Endothelial cell of umbilical vein (primary cell): ENCODE data around the gene TBL1Y. TPM values are rescaled to one million over a fixed set of nuclear protein-coding genes. Genes with fewer than 3 reads are reported as not detected.

Experiments
- BruUV-seq: library from RNA; stranded (reverse); fragments of 400-500 nt; replicated peaks from 2 replicates; lab custom pipeline; 2021; lab: Mats Ljungman, UMichigan
- CTCF ChIA-PET: fragments of 300-600, 350-600 bp; sonication (Branson Sonifier 250); formaldehyde crosslinking; loops from one replicate; lab custom pipeline; 2021; ENCODE audit warnings: antibody characterized with exemption, inconsistent platforms; lab: Charles Lee
- POLR2A ChIA-PET: fragments of 300-600, 350-600 bp; sonication (Branson Sonifier 250); formaldehyde crosslinking; loops from one replicate; lab custom pipeline; 2021; ENCODE audit warnings: antibody characterized with exemption, inconsistent platforms; lab: Charles Lee
- DNase-seq: peaks from one replicate; pipeline ENCODE4 v3.0.0-alpha.2; 2011; ENCODE audit warnings: low read depth, low spot score
- FAIRE-seq: peaks from 2 replicates; lab custom pipeline; 2011; peaks lifted over from hg19 to GRCh38; lab: Jason Lieb, UNC
- H2AFZ ChIP-seq: 2 replicates; pipeline ENCODE4 v1.6.0; 2012; ENCODE audit warnings: low read depth, low read length, control low read depth, inconsistent platforms
- H3K27ac ChIP-seq: 2 replicates; pipeline ENCODE4 v1.5.1; 2011; ENCODE audit warnings: low read depth, mild to moderate bottlenecking, control low read depth, low read length, moderate library complexity; ENCODE audit not compliant: insufficient read depth
- H3K27me3 ChIP-seq, 2 experiments: 2 replicates each; pipeline versions ENCODE4 v1.6.0 to v1.6.1; 2011; ENCODE audit warnings: low read length in 2 of 2, mixed read lengths in 1 of 2; ENCODE audit not compliant: control insufficient read depth in 2 of 2, insufficient read depth in 2 of 2
- H3K36me3 ChIP-seq, 2 experiments: 2 replicates in 1 of 2; 3 replicates in 1 of 2; pipeline ENCODE4 v1.5.1; 2011; ENCODE audit warnings: low read length in 2 of 2, mild to moderate bottlenecking in 1 of 2, moderate library complexity in 1 of 2; ENCODE audit not compliant: control insufficient read depth in 2 of 2, insufficient read depth in 2 of 2; ENCODE audit errors: extremely low read depth in 1 of 2
- H3K4me1 ChIP-seq: 3 replicates; pipeline ENCODE4 v1.5.1; 2011; ENCODE audit warnings: mild to moderate bottlenecking, low read length; ENCODE audit not compliant: control insufficient read depth, insufficient read depth; ENCODE audit errors: extremely low read depth
- H3K4me2 ChIP-seq: 2 replicates; pipeline ENCODE4 v1.6.1; 2011; ENCODE audit warnings: low read length, control low read depth, mixed read lengths; ENCODE audit not compliant: insufficient read depth
- H3K4me3 ChIP-seq, 3 experiments: fragments of 200-600 bp in 1 of 3; sonication (generic), shearing (Covaris generic) in 1 of 3; replicated peaks in 1 of 3; 2 replicates each; pipeline ENCODE4 v1.5.1; 2011 to 2016; ENCODE audit warnings: control low read depth in 3 of 3, low read length in 3 of 3, mild to moderate bottlenecking in 2 of 3, inconsistent platforms in 1 of 3, low read depth in 1 of 3, moderate library complexity in 1 of 3; ENCODE audit not compliant: insufficient read depth in 1 of 3
- H3K79me2 ChIP-seq: 2 replicates; pipeline ENCODE4 v1.6.0; 2012; ENCODE audit warnings: low read length, inconsistent platforms; ENCODE audit not compliant: control insufficient read depth, insufficient read depth
- H3K9ac ChIP-seq: replicated peaks from 2 replicates; pipeline ENCODE3; 2011; ENCODE audit warnings: low read length, control low read depth; ENCODE audit not compliant: insufficient read depth; ENCODE audit errors: extremely low read depth
- H3K9me1 ChIP-seq: replicated peaks from 3 replicates; pipeline ENCODE4 v1.6.0; 2011; ENCODE audit warnings: mild to moderate bottlenecking, low read length; ENCODE audit not compliant: control insufficient read depth, insufficient read depth; ENCODE audit errors: extremely low read depth
- H3K9me3 ChIP-seq: replicated peaks from 2 replicates; pipeline ENCODE4 v1.5.1; 2012; ENCODE audit warnings: low read length, inconsistent platforms; ENCODE audit not compliant: control insufficient read depth, insufficient read depth
- H4K20me1 ChIP-seq: replicated peaks from 2 replicates; pipeline ENCODE3; 2011; ENCODE audit warnings: mild to moderate bottlenecking, low read length; ENCODE audit not compliant: control insufficient read depth, insufficient read depth; ENCODE audit errors: extremely low read depth
- EZH2 ChIP-seq: IDR thresholded peaks from 2 replicates; pipeline ENCODE4 v1.6.1; 2012; ENCODE audit warnings: borderline replicate concordance, low read depth, mild to moderate bottlenecking, moderate library complexity, low read length, inconsistent platforms; ENCODE audit not compliant: severe bottlenecking
- GATA2 ChIP-seq: IDR thresholded peaks from 2 replicates; pipeline ENCODE4 v1.7.0; 2011; ENCODE audit warnings: low read depth, mild to moderate bottlenecking, moderate library complexity, mixed read lengths, low read length; ENCODE audit not compliant: insufficient read length, insufficient read depth
- JUN ChIP-seq: IDR thresholded peaks from 2 replicates; pipeline ENCODE4 v1.6.1; 2011; ENCODE audit warnings: borderline replicate concordance, low read depth; ENCODE audit not compliant: insufficient read length, insufficient read depth
- MYC ChIP-seq: IDR thresholded peaks from one replicate; pipeline ENCODE4 v1.6.1; 2011; ENCODE audit warnings: mild to moderate bottlenecking, low read depth, low read length
- POLR2A ChIP-seq: IDR thresholded peaks from 2 replicates; pipeline ENCODE4 v1.6.1; 2012; ENCODE audit warnings: low read depth, mild to moderate bottlenecking, control low read depth, low read length
- dilution Hi-C: fragments of 300-500 bp; cut with MboI; formaldehyde crosslinking; loops from one replicate; pipeline ENCODE4 v1.15.0; 2019; ENCODE audit warnings: low sequenced_read_pairs; ENCODE audit not compliant: extremely low pct_ligation_motif_present
- intact Hi-C: fragments of 100-400 bp; cut with micrococcal nuclease; formaldehyde crosslinking; loops from one replicate; pipeline ENCODE4 v1.10.0; 2022
- polyA plus RNA-seq, 4 experiments: library from polyadenylated mRNA; depleted of rRNA in 3 of 4; stranded (reverse) in 3 of 4; unstranded in 1 of 4; fragments of >200 nt; gene quantifications; 2 replicates each; pipeline versions ENCODE4 v1.2.1 to v1.2.3, GENCODE V29; 2011 to 2012; ENCODE audit warnings: missing spikeins in 1 of 4
- total RNA-seq: library from RNA; stranded (reverse); gene quantifications from 2 replicates; pipeline ENCODE4 v1.2.3, GENCODE V29; 2021
- TF ChIP-seq, protein P1 (sequence below), 2 donors: IDR thresholded peaks; 1 replicate in 1 of 2; 2 replicates in 1 of 2; pipeline ENCODE4 v1.5.1; 2011; ENCODE audit warnings: low read length in 2 of 2, mild to moderate bottlenecking in 2 of 2, moderate library complexity in 2 of 2, control low read depth in 1 of 2, inconsistent platforms in 1 of 2, low read depth in 1 of 2; ENCODE audit not compliant: insufficient read depth in 1 of 2; ENCODE audit errors: extremely low read depth in 1 of 2

TBL1Y gene
- total and polyA plus RNA-seq, 2 donors (not counting 3 experiments of a cell fraction or from before 2014, with no cell fraction given): not detected

DNA sequence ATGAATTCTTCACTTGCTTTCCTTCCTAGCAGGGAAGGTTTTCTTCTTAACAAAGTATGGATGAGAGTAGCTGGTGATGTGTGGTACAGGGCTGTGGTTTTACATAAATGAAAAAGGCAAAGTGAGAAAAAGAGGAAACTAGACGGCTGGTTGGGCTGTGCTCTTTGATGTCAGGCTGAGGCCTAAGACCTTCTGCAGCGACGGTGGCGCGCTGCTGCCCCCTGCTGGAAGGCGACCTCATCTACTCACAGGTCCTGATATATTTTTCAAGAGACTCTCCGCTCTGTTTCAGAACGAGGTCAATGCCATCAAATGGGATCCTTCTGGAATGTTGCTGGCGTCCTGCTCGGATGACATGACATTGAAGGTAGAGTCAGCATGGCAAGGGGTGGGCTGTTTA lies 175.1 kb downstream of the TBL1Y start:
- Histone ChIP-seq H3K9ac (no peak overlapping the region), H2AFZ (no peak overlapping the region), H3K36me3 (no peaks in the 10 kb centered on the region), H4K20me1 (no peaks in the 10 kb centered on the region), H3K4me2 (no peak overlapping the region), H3K4me1 (no peaks in the 10 kb centered on the region), H3K27me3 (no peaks in the 10 kb centered on the region), H3K9me1 (no peaks in the 10 kb centered on the region), H3K27ac (no peak overlapping the region), H3K79me2 (no peaks in the 10 kb centered on the region), H3K9me3 (no peaks in the 10 kb centered on the region), H3K4me3 (no peak overlapping the region)
- POLR2A ChIA-PET: no interaction called here
- peak; percentile 23 for DNase-seq
- BruUV-seq: no TSS peak
- peak; percentile 91 for FAIRE-seq
- intact Hi-C loops: loop anchor here (1.0 kb wide), 1 partner anchor 121 kb away; no protein-coding TSS in a partner anchor
- CTCF ChIA-PET: no interaction called here
- dilution Hi-C loops: no loop called here
- TF ChIP-seq, protein P1, sequence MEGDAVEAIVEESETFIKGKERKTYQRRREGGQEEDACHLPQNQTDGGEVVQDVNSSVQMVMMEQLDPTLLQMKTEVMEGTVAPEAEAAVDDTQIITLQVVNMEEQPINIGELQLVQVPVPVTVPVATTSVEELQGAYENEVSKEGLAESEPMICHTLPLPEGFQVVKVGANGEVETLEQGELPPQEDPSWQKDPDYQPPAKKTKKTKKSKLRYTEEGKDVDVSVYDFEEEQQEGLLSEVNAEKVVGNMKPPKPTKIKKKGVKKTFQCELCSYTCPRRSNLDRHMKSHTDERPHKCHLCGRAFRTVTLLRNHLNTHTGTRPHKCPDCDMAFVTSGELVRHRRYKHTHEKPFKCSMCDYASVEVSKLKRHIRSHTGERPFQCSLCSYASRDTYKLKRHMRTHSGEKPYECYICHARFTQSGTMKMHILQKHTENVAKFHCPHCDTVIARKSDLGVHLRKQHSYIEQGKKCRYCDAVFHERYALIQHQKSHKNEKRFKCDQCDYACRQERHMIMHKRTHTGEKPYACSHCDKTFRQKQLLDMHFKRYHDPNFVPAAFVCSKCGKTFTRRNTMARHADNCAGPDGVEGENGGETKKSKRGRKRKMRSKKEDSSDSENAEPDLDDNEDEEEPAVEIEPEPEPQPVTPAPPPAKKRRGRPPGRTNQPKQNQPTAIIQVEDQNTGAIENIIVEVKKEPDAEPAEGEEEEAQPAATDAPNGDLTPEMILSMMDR (IDR thresholded peaks at IDR 0.05; ENCODE audit: extremely low read depth in 1 of 2, insufficient read depth in 1 of 2, low read depth in 1 of 2, low read length in 2 of 2): peak; percentile 33 to 57
- TF ChIP-seq GATA2 (no peak), EZH2 (no peak), POLR2A (no peak), MYC (no peak), JUN (no peak)

DNA sequence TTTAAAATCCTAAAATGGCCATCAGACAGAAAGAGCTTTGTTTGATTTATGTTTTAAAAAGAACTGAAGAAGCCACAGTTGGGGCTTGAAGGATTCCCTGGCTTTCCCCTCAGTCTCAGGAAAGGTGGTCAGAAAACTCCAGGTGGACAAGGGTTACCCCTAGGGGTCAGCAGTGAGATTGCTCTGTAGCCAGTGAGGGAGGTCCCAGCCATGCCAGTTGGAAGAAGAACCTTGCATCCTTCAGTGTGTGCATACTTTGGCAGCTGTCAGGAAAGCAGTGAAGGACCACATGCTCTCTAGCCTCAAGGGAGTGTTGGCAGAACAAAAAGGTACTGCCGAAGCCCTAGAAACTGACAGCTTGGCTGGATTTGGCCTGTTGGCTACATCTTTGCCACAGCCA lies 182.3 kb downstream of the TBL1Y start:
- Histone ChIP-seq H3K36me3 (no peaks in the 10 kb centered on the region), H3K4me1 (no peaks in the 10 kb centered on the region), H4K20me1 (no peaks in the 10 kb centered on the region), H3K9ac (no peak overlapping the region), H3K9me3 (no peaks in the 10 kb centered on the region), H3K79me2 (no peaks in the 10 kb centered on the region), H2AFZ (no peak overlapping the region), H3K4me3 (no peak overlapping the region), H3K27ac (no peak overlapping the region), H3K9me1 (no peaks in the 10 kb centered on the region), H3K27me3 (no peaks in the 10 kb centered on the region), H3K4me2 (no peak overlapping the region)
- BruUV-seq: no TSS peak
- DNase-seq (no peak), FAIRE-seq (no peak)
- dilution Hi-C loops: no loop called here
- ChIA-PET POLR2A (no interaction called here), CTCF (no interaction called here)
- intact Hi-C loops: no loop called here
- TF ChIP-seq POLR2A (no peak), EZH2 (no peak)
